Smooth muscle cell of bladder (primary cell): ENCODE measurements around the gene TMEM100. TPM values are rescaled to one million over a fixed set of nuclear protein-coding genes. Genes with fewer than 3 reads are reported as not detected.

ENCODE experiments used
- total RNA-seq: library from RNA; depleted of rRNA; stranded (reverse); fragments of >200 nt; gene quantifications from 2 replicates; pipeline ENCODE4 v1.2.3, GENCODE V29; 2014

TMEM100 gene
- 1.8 and 10.7 TPM in 2 replicates for total RNA-seq

GRCh38 chr17:55722742-55723487 lies at the start of gene TMEM100:
TSS of gene TMEM100 (minus strand) at chr17:55722864. CDS start at chr17:55721070, 1,794 bp downstream.

GRCh38 chr17:55750750-55751657 lies 28.3 kb upstream of the TMEM100 start, which contains the start of gene PCTP:
TSS of gene PCTP (plus strand) at chr17:55751051. CDS start at chr17:55751104, 53 bp downstream.

Other genes starting within 250 kb of the TMEM100 start
- gene SMIM36, start 211.4 kb downstream of the TMEM100 start, total RNA-seq, result not detected in 2 replicates
- 16.4 and 16.6 TPM in 2 replicates for gene PCTP, start 28.2 kb upstream of the TMEM100 start, total RNA-seq